HepG2 (cell line): ENCODE results near the gene TF. TPM values are rescaled to one million over a fixed set of nuclear protein-coding genes. Genes with fewer than 3 reads are reported as not detected.

Source experiments
- ADNP ChIP-seq: sonication (generic); formaldehyde crosslinking; IDR thresholded peaks from 2 replicates; pipeline ENCODE4 v1.4.0; 2020; ENCODE audit warnings: missing genetic modification reagents
- EHMT2 ChIP-seq: fragments of 200-600 bp; sonication (generic); IDR thresholded peaks from 2 replicates; pipeline ENCODE4 v1.7.0; 2017; ENCODE audit warnings: antibody characterized with exemption, low read depth, low read length, borderline replicate concordance
- ELF3 ChIP-seq: IDR thresholded peaks from 2 replicates; pipeline ENCODE4 v1.6.1; 2016; ENCODE audit warnings: missing genetic modification reagents, missing compliant biosample characterization
- ETV6 ChIP-seq: sonication (generic); formaldehyde crosslinking; conservative IDR thresholded peaks from 2 replicates; pipeline ENCODE4 v1.4.0; 2020; ENCODE audit warnings: missing genetic modification reagents
- FOXM1 ChIP-seq: sonication (generic); formaldehyde crosslinking; IDR thresholded peaks from 2 replicates; pipeline ENCODE4 v1.5.0; 2020; ENCODE audit warnings: missing genetic modification reagents
- GFI1 ChIP-seq: sonication (generic); formaldehyde crosslinking; IDR thresholded peaks from 2 replicates; pipeline ENCODE4 v1.5.0; 2020; ENCODE audit warnings: missing genetic modification reagents, mild to moderate bottlenecking, borderline replicate concordance
- IKZF1 ChIP-seq: fragments of 450-650 bp; IDR thresholded peaks from 2 replicates; pipeline ENCODE4 v1.7.1; 2016
- KDM4B ChIP-seq: sonication (generic); formaldehyde crosslinking; IDR thresholded peaks from 2 replicates; pipeline ENCODE4 v1.4.0; 2020; ENCODE audit warnings: missing genetic modification reagents
- POGZ ChIP-seq: sonication (generic); formaldehyde crosslinking; IDR thresholded peaks from 2 replicates; pipeline ENCODE4 v1.4.0; 2020; ENCODE audit warnings: mild to moderate bottlenecking, missing genetic modification reagents
- POLR2AphosphoS5 ChIP-seq: IDR thresholded peaks from 2 replicates; pipeline ENCODE4 v1.6.1; 2012; ENCODE audit warnings: low read depth, low read length
- PRDM15 ChIP-seq: sonication (generic); formaldehyde crosslinking; IDR thresholded peaks from 2 replicates; pipeline ENCODE4 v1.4.0; 2020; ENCODE audit warnings: missing genetic modification reagents
- PRPF4 ChIP-seq: fragments of 200-400 bp; formaldehyde crosslinking; IDR thresholded peaks from 2 replicates; pipeline ENCODE4 v1.6.1; 2016; ENCODE audit warnings: low read length, low read depth; ENCODE audit not compliant: poor library complexity, severe bottlenecking
- RBFOX2 ChIP-seq: fragments of 200-400 bp; formaldehyde crosslinking; IDR thresholded peaks from 2 replicates; pipeline ENCODE4 v1.6.1; 2017; ENCODE audit warnings: low read depth, mild to moderate bottlenecking, low read length
- SNAPC5 ChIP-seq: sonication (generic); formaldehyde crosslinking; IDR thresholded peaks from 2 replicates; pipeline ENCODE4 v1.8.1; 2023; ENCODE audit warnings: mild to moderate bottlenecking, missing genetic modification reagents, borderline replicate concordance
- YEATS2 ChIP-seq: sonication (generic); formaldehyde crosslinking; IDR thresholded peaks from 2 replicates; pipeline ENCODE4 v1.4.0; 2020; ENCODE audit warnings: missing genetic modification reagents, borderline replicate concordance
- ZBTB38 ChIP-seq: sonication (generic); formaldehyde crosslinking; IDR thresholded peaks from 2 replicates; pipeline ENCODE4 v1.5.1; 2020; ENCODE audit warnings: mild to moderate bottlenecking, missing genetic modification reagents
- ZNF34 ChIP-seq: sonication (generic); formaldehyde crosslinking; IDR thresholded peaks from 2 replicates; pipeline ENCODE4 v1.4.0; 2020; ENCODE audit warnings: mild to moderate bottlenecking, missing genetic modification reagents, borderline replicate concordance
- ZNF572 ChIP-seq: sonication (generic); formaldehyde crosslinking; IDR thresholded peaks from 2 replicates; pipeline ENCODE4 v1.5.1; 2020; ENCODE audit warnings: mild to moderate bottlenecking, missing genetic modification reagents
- ZNF644 ChIP-seq: IDR thresholded peaks from 2 replicates; pipeline ENCODE4 v1.6.1; 2016; ENCODE audit warnings: low read depth
- ZNF777 ChIP-seq: sonication (generic); formaldehyde crosslinking; IDR thresholded peaks from 2 replicates; pipeline ENCODE4 v1.4.0; 2020; ENCODE audit warnings: missing genetic modification reagents
- ZNF879 ChIP-seq: sonication (generic); formaldehyde crosslinking; IDR thresholded peaks from 2 replicates; pipeline ENCODE4 v1.8.1; 2023; ENCODE audit warnings: missing genetic modification reagents
- ZSCAN22 ChIP-seq: sonication (generic); formaldehyde crosslinking; IDR thresholded peaks from 2 replicates; pipeline ENCODE4 v1.4.0; 2020; ENCODE audit warnings: mild to moderate bottlenecking, missing genetic modification reagents
- polyA plus RNA-seq, 8 experiments: library from polyadenylated mRNA; depleted of rRNA in 3 of 8; stranded (reverse) in 7 of 8; unstranded in 1 of 8; fragments of >200 nt; fragmentation: Illumina TruSeq in 4 of 8; extraction: Trizol in 4 of 8; gene quantifications; 2 replicates each; pipeline versions ENCODE4 v1.2.1 to v1.2.3, GENCODE V29; 2011 to 2016; ENCODE audit warnings: low read depth in 4 of 8, missing spikeins in 1 of 8, mixed read lengths in 1 of 8; ENCODE audit not compliant: insufficient read depth in 1 of 8
- total RNA-seq, 5 experiments: library from RNA; depleted of rRNA; stranded (reverse); fragments of >200 nt; fragmentation: Illumina TruSeq; extraction: Trizol; gene quantifications; 2 replicates each; pipeline ENCODE4 v1.2.3, GENCODE V29; 2016; ENCODE audit warnings: low read depth in 1 of 5
- TF ChIP-seq, protein P1 (sequence below): sonication (generic); formaldehyde crosslinking; IDR thresholded peaks from 2 replicates; pipeline ENCODE4 v1.9.0; 2021; ENCODE audit warnings: missing genetic modification reagents, borderline replicate concordance
- TF ChIP-seq, protein P2 (sequence below): sonication (generic); formaldehyde crosslinking; IDR thresholded peaks from 2 replicates; pipeline ENCODE4 v1.9.0; 2021; ENCODE audit warnings: missing genetic modification reagents, borderline replicate concordance

Gene TF
- total and polyA plus RNA-seq, 2 of the 13 experiments (the other 11 are each of a cell fraction or from before 2014, with no cell fraction given), result 10,074 to 11,821 TPM

- no peak for TF ChIP-seq ZNF879 (CRISPR knock-in tag)
- TF ChIP-seq ZNF34, result no peak
- no peak for TF ChIP-seq ZNF572
- TF ChIP-seq POGZ, result peak; percentile 88
- no peak for TF ChIP-seq RBFOX2
- no peak for TF ChIP-seq IKZF1
- no peak for TF ChIP-seq FOXM1
- TF ChIP-seq SNAPC5 (CRISPR knock-in tag), result no peak
- peak; percentile 52; the same call in 1 of the 2 replicates for TF ChIP-seq ZBTB38 (CRISPR knock-in tag)
- TF ChIP-seq ZNF644 (CRISPR knock-in tag), result peak; percentile 76; the same call in 1 of the 2 replicates
- peak; percentile 65; the same call in 1 of the 2 replicates for TF ChIP-seq GFI1 (CRISPR knock-in tag)
- peak; percentile 56; the same call in 1 of the 2 replicates for TF ChIP-seq KDM4B (CRISPR knock-in tag)
- no peak for TF ChIP-seq ZSCAN22 (CRISPR knock-in tag)
- no peak for TF ChIP-seq ADNP (CRISPR knock-in tag)
- no peak for TF ChIP-seq ZNF777
- no peak for TF ChIP-seq ETV6 (CRISPR knock-in tag)
- TF ChIP-seq EHMT2, result no peak
- TF ChIP-seq, protein P1, sequence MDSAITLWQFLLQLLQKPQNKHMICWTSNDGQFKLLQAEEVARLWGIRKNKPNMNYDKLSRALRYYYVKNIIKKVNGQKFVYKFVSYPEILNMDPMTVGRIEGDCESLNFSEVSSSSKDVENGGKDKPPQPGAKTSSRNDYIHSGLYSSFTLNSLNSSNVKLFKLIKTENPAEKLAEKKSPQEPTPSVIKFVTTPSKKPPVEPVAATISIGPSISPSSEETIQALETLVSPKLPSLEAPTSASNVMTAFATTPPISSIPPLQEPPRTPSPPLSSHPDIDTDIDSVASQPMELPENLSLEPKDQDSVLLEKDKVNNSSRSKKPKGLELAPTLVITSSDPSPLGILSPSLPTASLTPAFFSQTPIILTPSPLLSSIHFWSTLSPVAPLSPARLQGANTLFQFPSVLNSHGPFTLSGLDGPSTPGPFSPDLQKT (CRISPR knock-in tag), result no peak
- TF ChIP-seq, protein P2, sequence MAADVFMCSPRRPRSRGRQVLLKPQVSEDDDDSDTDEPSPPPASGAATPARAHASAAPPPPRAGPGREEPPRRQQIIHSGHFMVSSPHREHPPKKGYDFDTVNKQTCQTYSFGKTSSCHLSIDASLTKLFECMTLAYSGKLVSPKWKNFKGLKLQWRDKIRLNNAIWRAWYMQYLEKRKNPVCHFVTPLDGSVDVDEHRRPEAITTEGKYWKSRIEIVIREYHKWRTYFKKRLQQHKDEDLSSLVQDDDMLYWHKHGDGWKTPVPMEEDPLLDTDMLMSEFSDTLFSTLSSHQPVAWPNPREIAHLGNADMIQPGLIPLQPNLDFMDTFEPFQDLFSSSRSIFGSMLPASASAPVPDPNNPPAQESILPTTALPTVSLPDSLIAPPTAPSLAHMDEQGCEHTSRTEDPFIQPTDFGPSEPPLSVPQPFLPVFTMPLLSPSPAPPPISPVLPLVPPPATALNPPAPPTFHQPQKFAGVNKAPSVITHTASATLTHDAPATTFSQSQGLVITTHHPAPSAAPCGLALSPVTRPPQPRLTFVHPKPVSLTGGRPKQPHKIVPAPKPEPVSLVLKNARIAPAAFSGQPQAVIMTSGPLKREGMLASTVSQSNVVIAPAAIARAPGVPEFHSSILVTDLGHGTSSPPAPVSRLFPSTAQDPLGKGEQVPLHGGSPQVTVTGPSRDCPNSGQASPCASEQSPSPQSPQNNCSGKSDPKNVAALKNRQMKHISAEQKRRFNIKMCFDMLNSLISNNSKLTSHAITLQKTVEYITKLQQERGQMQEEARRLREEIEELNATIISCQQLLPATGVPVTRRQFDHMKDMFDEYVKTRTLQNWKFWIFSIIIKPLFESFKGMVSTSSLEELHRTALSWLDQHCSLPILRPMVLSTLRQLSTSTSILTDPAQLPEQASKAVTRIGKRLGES (CRISPR knock-in tag), result no peak
- TF ChIP-seq POLR2AphosphoS5, result no peak
- TF ChIP-seq YEATS2 (CRISPR knock-in tag), result no peak
- TF ChIP-seq PRPF4, result no peak
- peak; percentile 91 for TF ChIP-seq ELF3 (CRISPR knock-in tag)
- TF ChIP-seq PRDM15 (CRISPR knock-in tag), result peak; percentile 80
Observed at GRCh38 chr3:133733226-133733625, 13.0 kb upstream of the TF start (continued).
